DMS 273 treated with DMSO at 0.1 percent for 48 hours (cell line): ENCODE data around the gene FLAD1.

Experiments used
- DNase-seq: peaks from one replicate; lab custom pipeline; 2025; lab: John Stamatoyannopoulos, UW

The FLAD1 gene

DNA sequence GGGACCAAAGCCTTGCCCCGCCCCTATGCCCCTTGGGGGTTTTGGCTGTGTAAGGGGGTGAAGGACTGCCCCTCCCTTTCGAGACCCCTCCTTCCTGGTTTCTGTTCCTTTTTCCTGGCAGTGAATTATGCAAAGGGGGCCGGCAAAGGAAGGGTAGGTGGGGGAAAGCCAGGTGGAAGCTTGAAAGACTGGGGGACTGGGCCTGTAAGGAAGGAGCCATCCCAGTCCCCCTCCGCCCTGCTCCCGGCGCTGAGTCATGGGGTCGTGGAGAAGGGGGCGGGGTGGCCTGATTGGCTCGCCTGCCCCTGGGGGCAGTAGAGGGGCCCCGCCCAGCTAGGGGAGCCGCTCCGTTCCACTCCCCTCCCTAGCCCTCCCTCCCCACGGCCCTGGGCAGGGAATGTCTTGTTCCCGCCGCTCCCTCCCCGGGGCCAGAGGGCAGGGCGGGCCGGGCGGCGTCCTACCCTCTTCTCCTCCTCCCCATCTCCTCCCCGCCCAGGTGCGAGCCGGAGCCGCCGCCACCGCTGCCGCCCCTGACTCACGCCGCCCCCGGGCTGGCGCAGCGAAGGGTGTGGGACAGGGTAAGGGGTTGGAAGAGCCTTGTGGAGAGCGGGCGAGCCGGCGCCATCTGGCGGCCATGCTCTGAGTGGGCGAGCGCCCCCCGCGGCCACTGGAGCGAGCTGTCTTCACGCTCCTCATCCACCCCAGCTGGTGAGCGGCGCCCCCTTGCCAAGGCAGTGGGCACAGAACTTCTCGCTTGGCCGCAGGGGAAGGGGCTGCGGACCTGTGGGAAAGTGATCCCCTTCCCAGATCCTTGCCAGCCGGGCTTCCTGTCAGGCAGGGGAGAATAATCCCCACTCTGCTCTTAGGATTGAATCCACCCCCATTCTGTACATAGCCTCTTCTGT lies 34.1 kb downstream of the FLAD1 start:
- DNase-seq = peak; percentile 88

- no peak for DNase-seq
Observed at GRCh38 chr1:155017946-155018316, 34.8 kb downstream of the FLAD1 start.

GRCh38 chr1:155018617-155019348 lies 35.6 kb downstream of the FLAD1 start:
- DNase-seq = no peak

GRCh38 chr1:155019377-155020245 lies 36.5 kb downstream of the FLAD1 start:
- no peak for DNase-seq

GRCh38 chr1:155022136-155022926 lies 39.2 kb downstream of the FLAD1 start:
- DNase-seq = no peak

DNA sequence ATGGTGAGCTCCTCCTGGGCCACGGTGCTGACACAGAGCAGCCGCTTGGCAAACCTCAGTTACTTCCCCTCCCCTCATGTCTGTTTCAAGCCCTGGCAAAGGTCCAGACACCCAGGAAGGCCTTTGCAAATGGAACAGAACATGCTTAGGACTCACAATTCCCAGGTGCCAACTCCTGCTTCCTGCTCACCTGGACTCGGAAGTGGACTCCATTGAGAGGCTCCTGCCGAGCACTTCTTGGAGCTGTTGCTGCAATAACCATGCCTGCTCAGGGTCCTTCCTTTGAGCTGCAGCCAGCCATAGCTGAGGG lies 39.7 kb downstream of the FLAD1 start:
- no peak for DNase-seq

- no peak for DNase-seq
Observed at GRCh38 chr1:155023627-155024026, 40.5 kb downstream of the FLAD1 start.

GRCh38 chr1:155024315-155024714 lies 41.2 kb downstream of the FLAD1 start:
- no peak for DNase-seq

GRCh38 chr1:155026154-155026553 lies 43.0 kb downstream of the FLAD1 start:
- DNase-seq = no peak

- no peak for DNase-seq
Observed at GRCh38 chr1:155026588-155026987, 43.4 kb downstream of the FLAD1 start.

DNA sequence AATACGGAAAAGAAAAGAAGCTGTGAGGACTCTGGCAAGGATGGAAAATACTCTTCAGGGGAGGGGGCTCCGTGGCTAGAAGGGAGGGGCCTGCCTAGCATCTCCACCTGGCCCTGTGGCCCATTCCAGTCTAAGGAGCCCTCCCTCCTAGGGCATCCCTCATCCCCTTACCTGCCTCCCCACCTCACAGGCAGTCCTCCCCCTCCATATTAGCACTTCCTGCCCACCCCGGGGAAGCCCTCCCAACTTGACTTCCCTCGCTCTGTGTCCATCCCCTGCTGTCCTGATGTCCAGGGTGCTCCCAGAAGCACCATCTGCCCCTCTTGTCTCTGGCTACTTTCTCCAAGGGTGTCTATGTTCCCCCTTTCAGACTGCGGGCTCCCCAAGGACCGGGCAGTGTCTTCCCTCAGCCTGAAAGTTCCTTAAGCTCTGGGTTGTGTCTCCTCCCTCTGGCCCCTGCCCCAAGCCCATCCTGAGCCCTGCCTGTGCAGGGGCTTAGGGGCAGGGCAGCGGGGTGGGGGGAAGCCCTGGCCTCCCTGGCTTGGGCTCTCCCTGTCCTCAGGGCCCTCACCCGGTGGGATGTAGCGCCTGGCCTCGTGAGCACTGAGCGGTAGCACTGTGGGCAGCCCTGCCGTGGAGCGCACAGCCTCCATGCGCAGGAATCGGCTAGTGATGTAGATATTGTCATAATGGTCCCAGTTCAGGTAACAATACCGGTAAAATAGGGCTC lies 46.5 kb downstream of the FLAD1 start:
- no peak for DNase-seq

- no peak for DNase-seq
Observed at GRCh38 chr1:155030243-155030795, 47.2 kb downstream of the FLAD1 start.

GRCh38 chr1:155030899-155031298 lies 47.8 kb downstream of the FLAD1 start:
- DNase-seq = no peak

DNA sequence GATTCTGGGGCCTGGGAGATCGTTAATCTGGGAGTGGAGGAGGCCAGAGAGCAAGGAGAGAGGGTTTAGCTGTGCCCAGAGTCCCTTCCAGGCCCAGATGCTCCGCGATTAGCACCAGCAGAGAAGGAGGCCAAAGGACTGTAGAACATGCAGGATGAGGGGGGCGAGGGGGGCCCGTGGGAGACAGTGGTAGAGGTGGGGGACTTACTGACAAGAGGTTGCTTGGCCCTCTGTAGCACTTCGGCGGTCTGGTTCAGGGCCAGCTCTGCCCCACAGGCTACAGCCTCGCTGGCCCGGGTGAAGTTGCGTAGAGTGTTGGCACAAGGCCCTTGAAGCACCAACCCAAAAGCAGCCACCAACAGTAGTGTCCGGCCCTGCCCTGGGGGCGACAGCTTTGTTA lies 49.7 kb downstream of the FLAD1 start:
- DNase-seq = no peak

DNA sequence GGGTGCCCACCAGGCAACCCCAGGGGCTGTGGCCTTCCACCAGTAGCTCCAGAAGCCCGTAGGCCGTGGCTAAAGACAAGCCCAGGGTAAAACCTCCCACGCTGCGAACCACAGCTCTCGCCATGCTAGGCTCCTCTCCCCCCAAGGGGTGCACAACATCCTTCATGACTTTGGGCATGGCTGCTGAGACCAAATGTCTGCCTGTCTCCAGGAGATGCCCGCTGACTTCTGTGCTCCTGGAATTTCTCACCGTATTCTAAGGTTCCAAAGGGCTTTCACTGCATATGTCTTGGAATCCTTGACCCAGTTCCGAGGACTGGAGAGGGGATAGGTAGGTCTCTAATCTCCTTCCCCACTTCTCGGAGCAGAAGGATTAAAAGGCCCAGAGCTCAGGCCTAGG lies 50.4 kb downstream of the FLAD1 start, which contains the start of the genes DCST1 and DCST2:
DCST1 (plus strand) TSS at position 301 of the 400 bp plus-strand sequence. CDS start 213 bp downstream, outside the sequence.
DCST2 (minus strand) TSS at position 258 of the 400 bp plus-strand sequence; CDS start at position 178, 80 bp downstream.
- no peak for DNase-seq

DNA sequence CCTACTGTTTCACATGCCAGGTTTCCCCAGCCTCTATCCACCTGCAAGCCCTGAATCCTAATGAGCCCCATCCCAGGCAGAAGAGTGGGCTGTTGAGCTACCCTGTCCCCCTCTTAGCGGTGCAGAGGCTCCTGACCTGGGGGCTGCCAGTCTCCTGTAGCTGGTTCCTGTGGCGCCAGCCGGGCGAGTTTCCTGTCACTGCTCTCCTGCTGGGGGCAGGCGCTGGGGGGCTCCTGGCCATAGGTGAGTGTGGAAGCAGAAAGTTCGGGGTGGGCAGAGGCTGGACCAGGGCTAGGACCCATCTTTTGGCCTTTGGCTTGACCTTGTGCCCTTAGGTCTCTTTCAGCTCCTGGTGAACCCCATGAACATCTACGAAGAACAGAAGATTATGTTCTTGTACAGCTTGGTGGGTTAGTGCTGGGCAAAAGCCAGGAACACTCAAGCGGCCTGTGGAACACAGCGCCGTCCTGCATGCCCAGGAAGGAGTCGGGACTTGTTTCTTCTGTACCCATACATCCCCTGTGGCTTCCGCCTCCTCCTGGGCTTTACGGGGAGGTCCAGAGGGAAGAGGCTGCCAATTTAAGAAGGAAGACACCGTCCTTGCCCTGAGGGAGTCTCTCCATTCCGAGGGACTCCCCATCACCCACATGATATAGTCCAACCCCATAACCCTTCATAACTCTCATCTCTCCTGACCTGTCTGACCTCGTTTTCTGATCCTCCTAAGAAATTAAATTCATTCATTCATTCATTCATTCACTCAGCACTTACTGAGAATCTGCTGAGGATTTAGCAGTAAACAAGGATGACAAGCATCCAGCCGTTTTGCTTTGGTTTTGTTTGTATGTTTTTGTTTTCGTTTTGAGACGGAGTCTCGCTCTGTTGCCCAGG lies 51.4 kb downstream of the FLAD1 start:
- DNase-seq = no peak

- no peak for DNase-seq
Observed at GRCh38 chr1:155035936-155036335, 52.8 kb downstream of the FLAD1 start.

DNA sequence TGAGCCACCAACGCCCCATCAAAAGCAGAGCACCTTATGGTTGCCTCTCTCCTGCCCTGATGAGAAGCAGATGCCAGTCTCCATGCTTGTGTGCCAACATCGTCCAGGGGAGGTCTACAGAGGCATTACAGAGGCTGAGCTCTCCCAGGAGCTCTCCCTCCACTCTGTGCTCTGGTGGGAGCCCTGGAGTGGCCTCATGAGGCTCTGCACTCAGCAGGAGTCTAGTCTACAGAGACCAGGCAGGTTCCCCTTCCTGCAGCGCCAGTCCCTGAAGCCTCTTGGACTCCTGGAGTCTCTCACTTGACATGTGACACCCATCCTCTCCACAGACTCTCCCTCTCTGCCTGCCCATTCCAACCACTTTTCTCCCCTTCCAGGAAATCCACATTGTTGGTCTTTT lies 53.9 kb downstream of the FLAD1 start:
- no peak for DNase-seq

DNA sequence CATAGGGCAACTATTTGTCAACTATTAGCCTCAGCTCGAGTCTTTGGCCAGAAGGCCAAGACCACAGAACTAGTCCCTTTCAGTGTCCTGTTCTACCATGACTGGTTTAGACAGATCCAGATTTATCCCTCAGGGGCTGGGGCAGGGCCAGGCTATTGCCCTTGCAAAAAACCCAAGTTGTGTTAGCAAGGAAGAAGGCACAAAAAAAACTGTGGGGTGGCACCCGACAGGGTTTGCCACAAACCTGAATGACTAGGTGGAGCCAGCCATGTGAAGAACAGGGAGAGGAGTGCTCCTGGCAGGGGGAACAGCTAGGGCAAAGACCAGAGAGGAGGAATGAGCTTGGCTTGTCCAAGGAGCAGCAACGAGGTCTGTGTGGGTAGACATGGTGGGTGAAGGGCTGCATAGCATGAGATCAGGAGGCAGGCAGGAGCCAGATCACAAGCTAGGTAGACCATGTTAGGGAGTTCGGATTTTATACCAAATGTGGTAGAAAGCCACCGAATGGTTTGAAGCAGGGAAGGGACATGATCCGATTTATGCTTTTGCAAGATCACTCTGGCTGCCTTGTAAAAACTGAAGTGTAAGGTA lies 54.8 kb downstream of the FLAD1 start:
- no peak for DNase-seq
